HEK293 (cell line): ENCODE results near the gene PPFIA3.

Source experiments
- CTCF ChIA-PET: fragments of 350-600 bp; formaldehyde crosslinking; extraction: SDS; loops from one replicate; lab custom pipeline; 2021; ENCODE audit warnings: antibody characterized with exemption; lab: Yijun Ruan, JAX
- POLR2A ChIA-PET: fragments of 300-600 bp; formaldehyde crosslinking; extraction: SDS; loops from one replicate; lab custom pipeline; 2020; ENCODE audit warnings: antibody characterized with exemption, inconsistent platforms; lab: Yijun Ruan, JAX
- H3K27ac ChIP-seq: fragments of 200-500 bp; sonication (Bioruptor generic); 2 replicates; pipeline ENCODE4 v1.5.1; 2014; ENCODE audit warnings: low read depth, low read length, control low read depth, inconsistent platforms; ENCODE audit errors: extremely low read depth
- H3K36me3 ChIP-seq, 2 experiments: fragments of 200-500 bp in 1 of 2; sonication (Bioruptor generic) in 1 of 2; 1 replicate in 1 of 2; 2 replicates in 1 of 2; pipeline ENCODE4 v1.5.1; 2014 to 2017; ENCODE audit warnings: inconsistent platforms in 2 of 2, low read length in 2 of 2; ENCODE audit not compliant: control insufficient read depth in 2 of 2, insufficient read depth in 1 of 2
- H3K4me1 ChIP-seq: fragments of 200-500 bp; sonication (Bioruptor generic); 2 replicates; pipeline ENCODE4 v1.5.1; 2014; ENCODE audit warnings: mild to moderate bottlenecking, low read length, inconsistent platforms; ENCODE audit not compliant: control insufficient read depth, insufficient read depth
- H3K4me3 ChIP-seq: 2 replicates; pipeline ENCODE4 v1.5.1; 2011; ENCODE audit warnings: low read depth, mild to moderate bottlenecking, control low read depth, low read length, moderate library complexity
- H3K9me3 ChIP-seq: fragments of 200-500 bp; sonication (Bioruptor generic); 2 replicates; pipeline ENCODE4 v1.5.1; 2014; ENCODE audit warnings: low read depth, low read length, inconsistent platforms; ENCODE audit not compliant: control insufficient read depth, insufficient read depth
- ATF2 ChIP-seq: fragments of 450-650 bp; formaldehyde crosslinking; IDR thresholded peaks from 2 replicates; pipeline ENCODE4 v1.5.1; 2016; ENCODE audit warnings: missing biosample characterization, missing genetic modification characterization, low read depth
- BCL11A ChIP-seq: fragments of 450-650 bp; formaldehyde crosslinking; IDR thresholded peaks from 2 replicates; pipeline ENCODE4 v1.5.1; 2016; ENCODE audit warnings: low read depth, missing biosample characterization, missing genetic modification characterization
- CTCF ChIP-seq: fragments of 450-650 bp; formaldehyde crosslinking; IDR thresholded peaks from 2 replicates; pipeline ENCODE4 v1.5.1; 2016; ENCODE audit warnings: missing biosample characterization, missing genetic modification characterization
- EGR2 ChIP-seq: fragments of 450-650 bp; formaldehyde crosslinking; IDR thresholded peaks from 2 replicates; pipeline ENCODE4 v1.5.1; 2016; ENCODE audit warnings: low read depth, missing biosample characterization, missing genetic modification characterization
- KLF16 ChIP-seq: fragments of 450-650 bp; formaldehyde crosslinking; IDR thresholded peaks from 2 replicates; pipeline ENCODE4 v1.5.1; 2017; ENCODE audit warnings: missing biosample characterization, missing genetic modification characterization
- KLF8 ChIP-seq: fragments of 450-650 bp; formaldehyde crosslinking; IDR thresholded peaks from 2 replicates; pipeline ENCODE4 v1.5.1; 2016; ENCODE audit warnings: missing biosample characterization, missing genetic modification characterization
- SCRT1 ChIP-seq: fragments of 450-650 bp; formaldehyde crosslinking; IDR thresholded peaks from 2 replicates; pipeline ENCODE4 v1.5.1; 2016; ENCODE audit warnings: missing biosample characterization, missing genetic modification characterization, borderline replicate concordance
- SP3 ChIP-seq: fragments of 450-650 bp; formaldehyde crosslinking; IDR thresholded peaks from 2 replicates; pipeline ENCODE4 v1.5.1; 2016; ENCODE audit warnings: missing biosample characterization, missing genetic modification characterization
- ZBTB21 ChIP-seq: fragments of 450-650 bp; formaldehyde crosslinking; IDR thresholded peaks from 2 replicates; pipeline ENCODE4 v1.5.1; 2017; ENCODE audit warnings: missing biosample characterization, missing genetic modification characterization
- ZBTB26 ChIP-seq: fragments of 450-650 bp; formaldehyde crosslinking; optimal IDR thresholded peaks from 2 replicates; pipeline ENCODE3; 2016; ENCODE audit warnings: missing biosample characterization, mild to moderate bottlenecking, missing genetic modification characterization
- ZBTB48 ChIP-seq: fragments of 450-650 bp; formaldehyde crosslinking; IDR thresholded peaks from 2 replicates; pipeline ENCODE4 v1.5.1; 2016; ENCODE audit warnings: missing biosample characterization, missing genetic modification characterization
- ZEB2 ChIP-seq: fragments of 450-650 bp; formaldehyde crosslinking; IDR thresholded peaks from 2 replicates; pipeline ENCODE4 v1.5.1; 2016; ENCODE audit warnings: missing biosample characterization, missing genetic modification characterization
- ZFP69B ChIP-seq: fragments of 450-650 bp; formaldehyde crosslinking; IDR thresholded peaks from 2 replicates; pipeline ENCODE4 v1.5.1; 2016; ENCODE audit warnings: missing biosample characterization, missing genetic modification characterization
- ZNF121 ChIP-seq: fragments of 450-650 bp; formaldehyde crosslinking; IDR thresholded peaks from 2 replicates; pipeline ENCODE4 v1.5.1; 2016; ENCODE audit warnings: missing biosample characterization, missing genetic modification characterization
- ZNF24 ChIP-seq: fragments of 450-650 bp; formaldehyde crosslinking; IDR thresholded peaks from 2 replicates; pipeline ENCODE4 v1.5.1; 2016; ENCODE audit warnings: missing biosample characterization, missing genetic modification characterization
- ZNF280C ChIP-seq: fragments of 450-650 bp; formaldehyde crosslinking; IDR thresholded peaks from 2 replicates; pipeline ENCODE4 v1.5.1; 2016; ENCODE audit warnings: missing biosample characterization, missing genetic modification characterization
- ZNF324 ChIP-seq: fragments of 450-650 bp; formaldehyde crosslinking; IDR thresholded peaks from 2 replicates; pipeline ENCODE4 v1.5.1; 2016; ENCODE audit warnings: missing biosample characterization, missing genetic modification characterization
- ZNF335 ChIP-seq: fragments of 450-650 bp; formaldehyde crosslinking; conservative IDR thresholded peaks from 2 replicates; pipeline ENCODE4 v1.5.1; 2016; ENCODE audit warnings: missing biosample characterization, missing genetic modification characterization
- ZNF394 ChIP-seq: fragments of 450-650 bp; formaldehyde crosslinking; IDR thresholded peaks from 2 replicates; pipeline ENCODE4 v1.5.1; 2016; ENCODE audit warnings: missing biosample characterization, missing genetic modification characterization, mild to moderate bottlenecking, moderate library complexity, borderline replicate concordance
- ZNF398 ChIP-seq: fragments of 450-650 bp; formaldehyde crosslinking; IDR thresholded peaks from 2 replicates; pipeline ENCODE4 v1.5.1; 2017; ENCODE audit warnings: missing biosample characterization, missing genetic modification characterization
- ZNF416 ChIP-seq: fragments of 450-650 bp; formaldehyde crosslinking; IDR thresholded peaks from 2 replicates; pipeline ENCODE4 v1.5.1; 2016; ENCODE audit warnings: missing biosample characterization, missing genetic modification characterization
- ZNF433 ChIP-seq: fragments of 450-650 bp; formaldehyde crosslinking; IDR thresholded peaks from 2 replicates; pipeline ENCODE4 v1.5.1; 2016; ENCODE audit warnings: missing biosample characterization, missing genetic modification characterization, low read depth
- ZNF571 ChIP-seq: fragments of 450-650 bp; formaldehyde crosslinking; IDR thresholded peaks from 2 replicates; pipeline ENCODE4 v1.5.0; 2017; ENCODE audit warnings: missing biosample characterization, missing genetic modification characterization
- ZNF580 ChIP-seq: fragments of 450-650 bp; formaldehyde crosslinking; IDR thresholded peaks from 2 replicates; pipeline ENCODE4 v1.5.1; 2016; ENCODE audit warnings: missing biosample characterization, missing genetic modification characterization
- ZNF768 ChIP-seq: fragments of 450-650 bp; formaldehyde crosslinking; IDR thresholded peaks from 2 replicates; pipeline ENCODE4 v1.5.1; 2018; ENCODE audit warnings: missing biosample characterization, mild to moderate bottlenecking, missing genetic modification characterization
- ZNF785 ChIP-seq: fragments of 450-650 bp; formaldehyde crosslinking; IDR thresholded peaks from 2 replicates; pipeline ENCODE4 v1.5.1; 2016; ENCODE audit warnings: missing biosample characterization, missing genetic modification characterization
- ZNF830 ChIP-seq: fragments of 450-650 bp; IDR thresholded peaks from 2 replicates; pipeline ENCODE4 v1.5.0; 2018; ENCODE audit warnings: missing biosample characterization, missing genetic modification characterization, low read depth, mild to moderate bottlenecking, moderate library complexity
- ZXDB ChIP-seq: fragments of 450-650 bp; formaldehyde crosslinking; IDR thresholded peaks from 2 replicates; pipeline ENCODE4 v1.5.1; 2016; ENCODE audit warnings: missing biosample characterization, missing genetic modification characterization

The PPFIA3 gene

GRCh38 chr19:49145573-49146407 is 26.4 kb downstream of the PPFIA3 start:
- ChIA-PET CTCF (interaction anchor here (0.5 to 6.6 kb wide), 35 partner anchors 10 to 472 kb away, joined by 3 to 70 read pairs (median 5); partner anchors contain the start of genes GYS1, HRC, LIN7B and RUVBL2), POLR2A (interaction anchor here (0.5 to 1.6 kb wide), 5 partner anchors 18 to 170 kb away, joined by 3 to 5 read pairs (median 4); partner anchors contain the start of gene PPFIA3)
- Histone ChIP-seq H3K4me3 (peak overlapping the region; percentile 34), H3K9me3 (no peaks in the 10 kb centered on the region), H3K4me1 (peaks cover 6% of the 10 kb centered on the region), H3K36me3 (no peaks in the 10 kb centered on the region; a peak in 1 of 3 replicates), H3K27ac (no peak overlapping the region; the same call in 1 of the 2 replicates)
- TF ChIP-seq ATF2 (tag by site-specific recombination) (peak; percentile 85), ZNF24 (tag by site-specific recombination) (0 out of 2 replicates have a peak, but pooled peaks have one; percentile 31), ZNF571 (tag by site-specific recombination) (no peak), ZBTB21 (tag by site-specific recombination) (peak; percentile 84), ZXDB (peak; percentile 80), KLF8 (tag by site-specific recombination) (peak; percentile 63; the same call in 1 of the 2 replicates), ZBTB48 (peak; percentile 96), ZNF580 (0 out of 2 replicates have a peak, but pooled peaks have one; percentile 33), ZEB2 (0 out of 2 replicates have a peak, but pooled peaks have one; percentile 35), ZNF121 (tag by site-specific recombination) (no peak), ZFP69B (tag by site-specific recombination) (0 out of 2 replicates have a peak, but pooled peaks have one; percentile 15), CTCF (tag by site-specific recombination) (peak; percentile 97), ZNF433 (tag by site-specific recombination) (no peak), ZNF830 (tag by site-specific recombination) (no peak), ZNF394 (tag by site-specific recombination) (peak; percentile 45; the same call in 1 of the 2 replicates), SP3 (tag by site-specific recombination) (peak; percentile 82), ZNF324 (tag by site-specific recombination) (0 out of 2 replicates have a peak, but pooled peaks have one; percentile 28), ZNF416 (tag by site-specific recombination) (no peak), ZNF398 (tag by site-specific recombination) (peak; percentile 76), BCL11A (tag by site-specific recombination) (0 out of 2 replicates have a peak, but pooled peaks have one; percentile 40), ZNF280C (tag by site-specific recombination) (no peak), KLF16 (tag by site-specific recombination) (0 out of 2 replicates have a peak, but pooled peaks have one; percentile 43), EGR2 (peak; percentile 25; the same call in 1 of the 2 replicates), ZNF785 (tag by site-specific recombination) (peak; percentile 60; the same call in 1 of the 2 replicates), ZNF335 (tag by site-specific recombination) (peak; percentile 64), SCRT1 (peak; percentile 86; the same call in 1 of the 2 replicates), ZBTB26 (tag by site-specific recombination) (peak; percentile 53), ZNF768 (tag by site-specific recombination) (no peak)
